ENCODE data around the gene SQOR.

The SQOR gene

GRCh38 chr15:45634432-45635190, at the start of gene SQOR:
TSS of gene SQOR (plus strand) at chr15:45635029. CDS start at chr15:45658924, 23,895 bp downstream.
- peak; percentile 70 for DNase-seq (ENCODE audit: low spot score)

- no peak for DNase-seq (ENCODE audit: low spot score)
Observed at GRCh38 chr15:45585069-45585791, 49.6 kb upstream of the SQOR start.

- DNase-seq (ENCODE audit: low spot score): no peak
Observed at GRCh38 chr15:45586125-45586524, 48.7 kb upstream of the SQOR start.

GRCh38 chr15:45586601-45587094, 48.2 kb upstream of the SQOR start:
- DNase-seq (ENCODE audit: low spot score): no peak

- DNase-seq (ENCODE audit: low spot score): peak; percentile 86
Observed at GRCh38 chr15:45587095-45587862, 47.5 kb upstream of the SQOR start, which contains the start of gene BLOC1S6. TSS of gene BLOC1S6 (plus strand) at chr15:45587379. CDS start at chr15:45587444, 65 bp downstream.

GRCh38 chr15:45587863-45588170, 47.0 kb upstream of the SQOR start:
- no peak for DNase-seq (ENCODE audit: low spot score)

DNA sequence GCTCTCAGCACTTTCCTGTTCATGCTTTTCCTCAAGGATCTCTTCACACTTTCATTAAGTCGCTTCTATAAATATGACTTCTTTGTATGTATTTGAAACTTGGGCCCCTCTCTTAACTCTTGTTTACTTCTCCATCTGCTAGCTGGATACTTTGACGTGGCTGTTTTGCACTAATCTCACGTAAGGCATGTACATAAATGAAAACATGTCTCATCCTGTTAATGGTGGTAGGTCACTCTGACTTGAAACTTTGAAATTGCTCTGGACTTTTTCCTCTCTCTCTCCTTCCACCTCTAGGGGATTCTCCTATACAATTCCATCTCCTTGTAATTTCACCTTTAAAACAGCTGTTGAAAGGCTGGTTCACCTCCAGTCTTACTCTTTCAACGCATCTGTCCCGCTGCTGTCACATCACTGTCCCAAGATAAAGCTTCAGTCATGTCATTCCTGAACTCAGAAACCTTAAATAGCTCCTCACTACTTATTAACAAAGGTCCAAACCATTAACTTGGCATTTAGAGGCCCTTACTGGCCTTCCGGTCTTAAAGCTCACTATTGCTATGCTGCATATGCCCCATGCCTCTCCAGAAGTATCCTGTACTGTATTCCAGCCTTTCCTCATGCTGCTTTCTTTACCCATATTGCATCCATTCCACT, 46.5 kb upstream of the SQOR start:
- no peak for DNase-seq (ENCODE audit: low spot score)

GRCh38 chr15:45589256-45589655, 45.6 kb upstream of the SQOR start:
- no peak for DNase-seq (ENCODE audit: low spot score)

DNA sequence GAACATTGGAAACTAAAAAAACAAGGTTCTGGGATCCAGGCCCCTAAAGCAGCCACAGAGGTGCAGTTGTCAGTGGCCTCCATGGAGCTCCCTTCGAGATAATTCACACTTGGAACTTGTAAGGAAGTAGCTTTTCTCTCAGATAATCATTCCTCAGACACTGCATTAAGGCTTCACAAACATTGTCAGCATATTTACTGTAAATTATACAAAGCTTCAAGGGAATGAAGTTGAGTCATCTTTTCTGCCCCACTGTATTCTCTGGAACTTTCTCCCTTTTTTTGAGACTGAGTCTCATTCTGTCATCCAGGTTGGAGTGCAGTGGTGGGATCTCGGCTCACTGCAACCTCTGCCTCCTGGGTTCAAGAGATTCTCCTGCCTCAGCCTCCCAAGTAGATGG, 40.5 kb upstream of the SQOR start:
- DNase-seq (ENCODE audit: low spot score): no peak

GRCh38 chr15:45594835-45595530, 39.8 kb upstream of the SQOR start:
- no peak for DNase-seq (ENCODE audit: low spot score)

DNA sequence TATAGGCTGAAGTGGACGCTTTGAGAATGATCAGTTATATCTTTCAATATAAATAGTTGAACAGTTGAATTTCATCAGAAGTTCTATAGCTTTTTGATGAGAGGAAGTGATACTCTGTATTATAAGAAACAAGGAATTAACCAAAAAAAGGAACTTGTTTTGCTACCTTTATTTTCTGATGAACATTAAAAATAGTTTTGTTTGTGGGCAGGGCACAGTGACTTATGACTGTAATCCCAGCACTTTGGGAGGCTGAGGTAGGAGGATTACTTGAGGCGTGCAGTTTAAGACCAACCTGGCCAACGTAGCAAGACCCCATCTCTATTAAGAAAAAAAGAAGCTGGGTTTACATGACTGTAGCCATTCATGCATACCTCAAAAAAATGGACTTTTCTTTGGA, 30.9 kb upstream of the SQOR start:
- no peak for DNase-seq (ENCODE audit: low spot score)

- DNase-seq (ENCODE audit: low spot score): no peak
Observed at GRCh38 chr15:45604326-45604725, 30.5 kb upstream of the SQOR start.

GRCh38 chr15:45606413-45606812, 28.4 kb upstream of the SQOR start:
- no peak for DNase-seq (ENCODE audit: low spot score)

DNA sequence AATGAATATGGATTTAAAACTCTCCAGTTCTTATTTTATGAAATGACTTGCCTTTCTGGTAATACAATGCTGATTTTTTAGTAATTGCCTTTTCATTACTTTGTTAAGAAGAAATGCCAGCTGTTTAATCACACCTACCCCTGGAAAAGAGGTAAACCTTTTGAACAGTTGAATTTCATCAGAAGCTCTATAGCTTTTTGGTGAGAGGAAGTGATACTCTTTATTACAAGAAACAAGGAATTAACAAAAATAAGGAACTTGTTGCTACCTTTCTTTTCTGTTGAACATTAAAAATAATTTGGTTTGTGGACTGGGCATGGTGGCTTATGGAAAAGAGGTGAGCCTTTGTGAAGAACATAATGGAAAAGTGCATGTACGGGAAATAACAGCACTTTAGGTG, 28.0 kb upstream of the SQOR start:
- DNase-seq (ENCODE audit: low spot score): no peak

DNA sequence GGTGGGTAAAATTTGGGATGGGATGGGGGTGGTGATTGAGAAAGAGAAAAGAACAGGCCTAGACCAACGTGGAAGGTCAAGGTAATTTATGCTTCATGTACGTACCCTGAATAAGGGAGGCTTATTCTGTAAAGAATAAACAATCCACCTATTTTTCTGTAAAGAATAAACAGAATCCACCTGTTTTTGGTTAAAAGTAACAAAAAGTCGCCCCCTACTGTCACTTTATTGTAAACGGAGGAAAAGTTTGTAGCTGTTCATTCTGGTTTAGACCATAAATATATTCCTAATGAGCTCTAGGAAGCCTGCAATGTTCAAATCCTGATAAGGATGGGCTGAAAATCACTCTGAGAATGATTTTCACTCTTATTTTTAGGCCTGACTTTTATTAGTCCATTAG, 23.5 kb upstream of the SQOR start:
- DNase-seq (ENCODE audit: low spot score): no peak

GRCh38 chr15:45612790-45613415, 21.9 kb upstream of the SQOR start:
- DNase-seq (ENCODE audit: low spot score): no peak

DNA sequence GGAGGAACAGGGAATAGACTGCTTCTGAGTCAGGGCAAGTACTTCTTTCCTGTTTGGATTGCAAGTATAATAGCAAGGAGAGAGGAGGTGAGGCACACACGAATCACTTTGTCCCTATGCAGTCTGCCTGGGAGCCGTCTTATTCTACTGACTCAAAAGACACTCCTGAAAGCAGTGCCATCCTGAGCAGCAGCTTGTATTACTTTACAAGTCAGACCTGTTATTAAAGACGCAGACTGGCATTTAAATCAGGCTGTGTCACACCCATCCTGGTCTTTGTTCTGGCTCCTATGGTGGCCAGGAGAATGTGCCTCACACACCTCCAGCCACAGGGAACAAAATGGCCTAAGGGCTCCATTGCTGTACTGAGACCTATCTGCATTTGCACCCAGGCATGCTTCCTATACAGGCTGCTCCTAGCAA, 17.9 kb upstream of the SQOR start:
- DNase-seq (ENCODE audit: low spot score): no peak

DNA sequence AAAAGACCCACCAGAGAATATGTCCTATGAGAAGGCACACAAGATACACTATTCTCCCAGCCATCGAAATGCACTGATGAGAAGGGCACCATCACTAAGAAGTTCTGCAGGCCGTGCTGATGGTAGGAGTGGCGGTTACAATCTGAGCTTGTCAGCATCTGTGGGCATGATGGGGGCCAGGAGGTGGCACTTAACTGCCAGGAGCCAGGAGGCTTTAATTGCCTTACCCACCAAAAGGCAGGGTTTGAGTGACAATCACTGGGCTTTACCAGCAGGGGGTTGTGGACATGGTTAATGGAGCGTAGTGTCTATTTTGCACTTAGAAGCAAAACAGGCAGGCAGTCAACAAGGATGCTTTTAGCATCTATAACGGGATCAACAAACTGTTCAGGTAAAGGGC, 16.0 kb upstream of the SQOR start:
- DNase-seq (ENCODE audit: low spot score): no peak

GRCh38 chr15:45628136-45628535, 6.7 kb upstream of the SQOR start:
- DNase-seq (ENCODE audit: low spot score): no peak

GRCh38 chr15:45630917-45631691, 3.7 kb upstream of the SQOR start:
- peak; percentile 79 for DNase-seq (ENCODE audit: low spot score)

Data from AG08396 (cell line).